Fibroblast of lung (primary cell): ENCODE measurements around the gene EIF4B.

Source experiments
- EZH2 ChIP-seq: IDR thresholded peaks from 2 replicates; pipeline ENCODE4 v1.5.1; 2012; ENCODE audit warnings: low read length, control low read depth, mild to moderate bottlenecking; ENCODE audit errors: missing control alignments
- TF ChIP-seq, protein P1 (sequence below), 2 donors: IDR thresholded peaks in 1 of 2; conservative IDR thresholded peaks in 1 of 2; 1 replicate in 1 of 2; 2 replicates in 1 of 2; pipeline ENCODE4 v1.5.1; 2011 to 2012; ENCODE audit warnings: low read length in 2 of 2, control low read depth in 1 of 2, inconsistent platforms in 1 of 2, low read depth in 1 of 2, mild to moderate bottlenecking in 1 of 2

DNA sequence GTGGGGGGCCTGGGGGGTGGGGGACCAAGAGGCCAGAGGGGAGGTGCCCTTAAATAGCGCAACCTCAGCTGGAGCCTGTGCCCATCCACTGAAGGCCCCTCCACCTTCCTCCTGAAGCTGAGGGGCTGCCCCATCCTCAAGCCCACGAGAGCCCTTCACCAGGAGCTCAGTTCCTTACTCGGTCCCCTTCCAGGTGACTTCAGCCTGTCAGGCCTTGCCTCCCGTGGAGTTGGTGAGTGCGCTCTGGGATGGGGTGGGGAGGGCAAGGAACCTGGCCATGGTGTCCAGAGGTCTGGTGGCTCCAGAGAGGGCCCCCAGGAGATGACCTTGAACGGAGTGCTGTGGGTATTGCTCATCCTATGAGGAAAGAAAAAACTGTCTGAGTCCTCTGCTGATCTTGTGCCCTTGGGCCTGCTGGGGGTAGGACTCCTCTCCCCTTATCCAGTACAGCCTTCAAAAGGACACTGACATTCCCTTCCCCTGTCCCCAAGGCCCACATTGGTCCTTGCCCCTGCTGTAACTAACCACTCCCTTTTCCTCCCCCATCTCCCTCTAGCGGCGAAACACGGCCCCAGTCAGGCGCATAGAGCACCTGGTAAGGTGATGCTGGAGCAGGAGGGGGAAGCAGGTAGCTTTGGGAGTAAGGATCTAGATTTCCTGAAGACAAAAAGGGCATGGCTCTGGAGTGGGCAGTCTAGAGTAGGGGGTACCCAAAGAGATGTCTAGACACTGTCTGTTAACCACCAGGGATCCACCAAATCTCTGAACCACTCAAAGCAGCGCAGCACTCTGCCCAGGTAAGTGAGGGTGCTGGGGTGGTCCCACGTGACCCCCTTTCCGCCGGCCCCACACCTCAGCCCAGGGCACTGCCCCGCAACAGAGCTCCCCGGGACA, 47.2 kb downstream of the EIF4B start:
- no peak for TF ChIP-seq EZH2
- TF ChIP-seq, protein P1, sequence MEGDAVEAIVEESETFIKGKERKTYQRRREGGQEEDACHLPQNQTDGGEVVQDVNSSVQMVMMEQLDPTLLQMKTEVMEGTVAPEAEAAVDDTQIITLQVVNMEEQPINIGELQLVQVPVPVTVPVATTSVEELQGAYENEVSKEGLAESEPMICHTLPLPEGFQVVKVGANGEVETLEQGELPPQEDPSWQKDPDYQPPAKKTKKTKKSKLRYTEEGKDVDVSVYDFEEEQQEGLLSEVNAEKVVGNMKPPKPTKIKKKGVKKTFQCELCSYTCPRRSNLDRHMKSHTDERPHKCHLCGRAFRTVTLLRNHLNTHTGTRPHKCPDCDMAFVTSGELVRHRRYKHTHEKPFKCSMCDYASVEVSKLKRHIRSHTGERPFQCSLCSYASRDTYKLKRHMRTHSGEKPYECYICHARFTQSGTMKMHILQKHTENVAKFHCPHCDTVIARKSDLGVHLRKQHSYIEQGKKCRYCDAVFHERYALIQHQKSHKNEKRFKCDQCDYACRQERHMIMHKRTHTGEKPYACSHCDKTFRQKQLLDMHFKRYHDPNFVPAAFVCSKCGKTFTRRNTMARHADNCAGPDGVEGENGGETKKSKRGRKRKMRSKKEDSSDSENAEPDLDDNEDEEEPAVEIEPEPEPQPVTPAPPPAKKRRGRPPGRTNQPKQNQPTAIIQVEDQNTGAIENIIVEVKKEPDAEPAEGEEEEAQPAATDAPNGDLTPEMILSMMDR (conservative IDR thresholded peaks at IDR 0.05 in 1 of 2, IDR thresholded peaks at IDR 0.05 in 1 of 2; ENCODE audit: low read depth in 1 of 2, low read length in 2 of 2), result peak; percentile 64 to 74
